GM23248 (cell line): ENCODE results near the gene CDH8. TPM values are rescaled to one million over a fixed set of nuclear protein-coding genes. Genes with fewer than 3 reads are reported as not detected.

ENCODE experiments used
- DNase-seq: peaks from one replicate; pipeline ENCODE4 v3.0.0-alpha.2; 2015
- H2AFZ ChIP-seq: fragments of 200-600 bp; sonication (generic); 2 replicates; pipeline ENCODE4 v1.6.1; 2016; ENCODE audit warnings: antibody characterized with exemption
- H3F3A ChIP-seq: fragments of 200-600 bp; sonication (generic); 2 replicates; pipeline ENCODE4 v1.6.1; 2016; ENCODE audit warnings: mild to moderate bottlenecking, antibody characterized with exemption, mixed run types; ENCODE audit not compliant: insufficient read depth
- H3K27ac ChIP-seq: fragments of 200-600 bp; sonication (generic); 2 replicates; pipeline ENCODE4 v1.5.1; 2016; ENCODE audit warnings: mild to moderate bottlenecking
- H3K27me3 ChIP-seq: fragments of 200-600 bp; sonication (generic); replicated peaks from 2 replicates; pipeline ENCODE4 v1.6.1; 2016; ENCODE audit warnings: mild to moderate bottlenecking; ENCODE audit not compliant: insufficient read depth
- H3K36me3 ChIP-seq: fragments of 200-600 bp; sonication (generic); 2 replicates; pipeline ENCODE4 v1.6.1; 2016; ENCODE audit warnings: low read depth, mild to moderate bottlenecking
- H3K4me1 ChIP-seq: fragments of 200-600 bp; sonication (generic); 2 replicates; pipeline ENCODE4 v1.6.1; 2016; ENCODE audit warnings: mild to moderate bottlenecking; ENCODE audit not compliant: insufficient read depth
- H3K4me2 ChIP-seq: fragments of 200-600 bp; sonication (generic); one replicate; pipeline ENCODE4 v1.6.1; 2016; ENCODE audit warnings: mild to moderate bottlenecking; ENCODE audit not compliant: unreplicated experiment
- H3K4me3 ChIP-seq: fragments of 200-600 bp; sonication (generic); 2 replicates; pipeline ENCODE4 v1.5.1; 2016; ENCODE audit warnings: mild to moderate bottlenecking
- H3K79me2 ChIP-seq: fragments of 200-600 bp; sonication (generic); 2 replicates; pipeline ENCODE4 v1.6.1; 2016; ENCODE audit warnings: mild to moderate bottlenecking; ENCODE audit not compliant: insufficient read depth
- H3K9ac ChIP-seq: fragments of 200-600 bp; sonication (generic); 2 replicates; pipeline ENCODE4 v1.6.1; 2016; ENCODE audit warnings: mild to moderate bottlenecking
- H3K9me2 ChIP-seq: fragments of 200-600 bp; sonication (generic); 2 replicates; pipeline ENCODE4 v1.6.1; 2016; ENCODE audit warnings: mixed run types, mild to moderate bottlenecking, moderate library complexity; ENCODE audit not compliant: insufficient read depth
- H3K9me3 ChIP-seq: fragments of 200-600 bp; sonication (generic); one replicate; pipeline ENCODE4 v1.6.1; 2017; ENCODE audit warnings: low read depth
- H4K20me1 ChIP-seq: fragments of 200-600 bp; sonication (generic); 2 replicates; pipeline ENCODE4 v1.6.0; 2016; ENCODE audit not compliant: insufficient read depth
- EZH2 ChIP-seq: fragments of 200-600 bp; sonication (generic); IDR thresholded peaks from 2 replicates; pipeline ENCODE4 v1.6.1; 2018; ENCODE audit warnings: antibody characterized with exemption, mild to moderate bottlenecking; ENCODE audit not compliant: insufficient read depth, poor library complexity, severe bottlenecking
- EZH2phosphoT487 ChIP-seq: fragments of 200-600 bp; sonication (generic); IDR thresholded peaks from 2 replicates; pipeline ENCODE4 v1.6.1; 2018; ENCODE audit warnings: antibody characterized with exemption, moderate library complexity, mild to moderate bottlenecking, low read depth; ENCODE audit not compliant: insufficient read depth
- WGBS, 2 experiments: methylation state at CpG; one replicate each; pipeline ENCODE4 v1.1.6; 2015 to 2017; ENCODE audit warnings: low lambda C conversion rate in 2 of 2, low coverage in 1 of 2; ENCODE audit errors: missing lambda C conversion rate in 2 of 2; 5-methylcytosine and 5-hydroxymethylcytosine counted together
- in situ Hi-C: fragments of 300-500 bp; cut with MboI; formaldehyde crosslinking; loops from 2 replicates; pipeline ENCODE4 v1.15.0; 2020
- polyA plus RNA-seq: library from polyadenylated mRNA; unstranded; fragments of >200 nt; fragmentation: Nextera tagmentation; extraction: Ambion mirVana; gene quantifications from 2 replicates; pipeline ENCODE4 v1.2.1, GENCODE V29; 2016
- total RNA-seq: library from RNA; depleted of rRNA; stranded (reverse); fragments of >200 nt; shearing (Covaris generic); gene quantifications from 2 replicates; pipeline ENCODE4 v1.2.3, GENCODE V29; 2014

CDH8 gene
- total and polyA plus RNA-seq, 2 experiments from 2014 or later, result not detected

- 50 to 51% methylated on average over 3 of the region's 3 CpGs for WGBS, 2 experiments
- no peaks in the 10 kb centered on the region for H3K9me2 ChIP-seq
- in situ Hi-C loops, result no loop called here
- no peak overlapping the region for H3K4me2 ChIP-seq
- no peak overlapping the region for H3K9ac ChIP-seq
- no peak overlapping the region for H2AFZ ChIP-seq
- no peaks in the 10 kb centered on the region for H3K79me2 ChIP-seq
- no peaks in the 10 kb centered on the region for H3K36me3 ChIP-seq
- no peaks in the 10 kb centered on the region for H3K9me3 ChIP-seq
- TF ChIP-seq EZH2 (no peak), EZH2phosphoT487 (no peak)
- H3K4me3 ChIP-seq, result no peak overlapping the region
- H3K27me3 ChIP-seq, result no peaks in the 10 kb centered on the region
- H4K20me1 ChIP-seq, result no peaks in the 10 kb centered on the region
- H3K27ac ChIP-seq, result no peak overlapping the region
- no peak for DNase-seq
- H3F3A ChIP-seq, result no peaks in the 10 kb centered on the region
- H3K4me1 ChIP-seq, result no peaks in the 10 kb centered on the region
Observed at GRCh38 chr16:61644736-61645135, 391.5 kb downstream of the CDH8 start.

GRCh38 chr16:61617219-61617783, 418.9 kb downstream of the CDH8 start:
- in situ Hi-C loops, result no loop called here
- TF ChIP-seq EZH2, result no peak
- no peak for TF ChIP-seq EZH2phosphoT487
- 42 to 52% methylated on average over 5 of the region's 5 CpGs for WGBS, 2 experiments
- H3K9me3 ChIP-seq, result no peaks in the 10 kb centered on the region
- H3K4me1 ChIP-seq, result no peaks in the 10 kb centered on the region
- H3K27ac ChIP-seq, result no peak overlapping the region
- no peak overlapping the region for H3K4me3 ChIP-seq
- DNase-seq, result no peak
- no peak overlapping the region for H3K4me2 ChIP-seq
- H3K9ac ChIP-seq, result no peak overlapping the region
- H3K9me2 ChIP-seq, result no peaks in the 10 kb centered on the region
- no peaks in the 10 kb centered on the region for H3K27me3 ChIP-seq
- H3K36me3 ChIP-seq, result no peaks in the 10 kb centered on the region
- H3K79me2 ChIP-seq, result no peaks in the 10 kb centered on the region
- no peak overlapping the region for H2AFZ ChIP-seq
- no peaks in the 10 kb centered on the region for H4K20me1 ChIP-seq
- no peaks in the 10 kb centered on the region for H3F3A ChIP-seq

- no peaks in the 10 kb centered on the region for H3F3A ChIP-seq
- 39 to 52% methylated on average over 2 of the region's 2 CpGs for WGBS, 2 experiments
- H3K9ac ChIP-seq, result no peak overlapping the region
- H3K27me3 ChIP-seq, result no peaks in the 10 kb centered on the region
- no peak overlapping the region for H2AFZ ChIP-seq
- no peak for DNase-seq
- H3K79me2 ChIP-seq, result no peaks in the 10 kb centered on the region
- in situ Hi-C loops, result no loop called here
- H3K4me1 ChIP-seq, result no peaks in the 10 kb centered on the region
- H3K4me2 ChIP-seq, result no peak overlapping the region
- H3K27ac ChIP-seq, result no peak overlapping the region
- no peaks in the 10 kb centered on the region for H3K36me3 ChIP-seq
- no peak for TF ChIP-seq EZH2
- TF ChIP-seq EZH2phosphoT487, result no peak
- H3K9me3 ChIP-seq, result no peaks in the 10 kb centered on the region
- no peaks in the 10 kb centered on the region for H3K9me2 ChIP-seq
- H4K20me1 ChIP-seq, result no peaks in the 10 kb centered on the region
- H3K4me3 ChIP-seq, result no peak overlapping the region
Observed at GRCh38 chr16:61616088-61616487, 420.1 kb downstream of the CDH8 start.

- H3K9me3 ChIP-seq, result no peaks in the 10 kb centered on the region
- H4K20me1 ChIP-seq, result no peaks in the 10 kb centered on the region
- in situ Hi-C loops, result no loop called here
- no peak overlapping the region for H3K4me3 ChIP-seq
- H2AFZ ChIP-seq, result no peak overlapping the region
- H3K4me2 ChIP-seq, result no peak overlapping the region
- no peaks in the 10 kb centered on the region for H3K79me2 ChIP-seq
- H3K9ac ChIP-seq, result no peak overlapping the region
- H3K4me1 ChIP-seq, result no peaks in the 10 kb centered on the region
- H3K27ac ChIP-seq, result no peak overlapping the region
- TF ChIP-seq EZH2 (no peak), EZH2phosphoT487 (no peak)
- H3K9me2 ChIP-seq, result no peaks in the 10 kb centered on the region
- H3K27me3 ChIP-seq, result no peaks in the 10 kb centered on the region
- WGBS, 2 experiments, result 26% methylated on average over 4 of the region's 4 CpGs
- DNase-seq, result no peak
- no peaks in the 10 kb centered on the region for H3K36me3 ChIP-seq
- H3F3A ChIP-seq, result no peaks in the 10 kb centered on the region
Observed at GRCh38 chr16:61611847-61612491, 424.3 kb downstream of the CDH8 start.
